ENCODE results near the gene VRTN.

Gene VRTN

GRCh38 chr14:74400031-74400685 lies 51.9 kb downstream of the VRTN start:
- no peak for DNase-seq

- no peak for DNase-seq
These were observed 52.7 kb downstream of the VRTN start for GRCh38 chr14:74400919-74401503.

- DNase-seq: no peak
These were observed 53.4 kb downstream of the VRTN start for GRCh38 chr14:74401504-74402241.

- DNase-seq: no peak
These were observed 54.4 kb downstream of the VRTN start for GRCh38 chr14:74402401-74403251.

- no peak for DNase-seq
These were observed 55.5 kb downstream of the VRTN start for GRCh38 chr14:74403619-74404417.

- DNase-seq: no peak
These were observed 56.2 kb downstream of the VRTN start for GRCh38 chr14:74404435-74404834.

GRCh38 chr14:74405663-74406062 lies 57.4 kb downstream of the VRTN start:
- DNase-seq: no peak

GRCh38 chr14:74407021-74407800 lies 58.9 kb downstream of the VRTN start:
- DNase-seq: no peak

GRCh38 chr14:74407801-74408154 lies 59.5 kb downstream of the VRTN start:
- DNase-seq: no peak

- no peak for DNase-seq
These were observed 60.6 kb downstream of the VRTN start for GRCh38 chr14:74408870-74409269.

- DNase-seq: no peak
These were observed 61.2 kb downstream of the VRTN start for GRCh38 chr14:74409441-74409840.

All from NCI-H2227 treated with DMSO at 0.1 percent for 48 hours (cell line).